ENCODE results near the gene MTHFD1. TPM values are rescaled to one million over a fixed set of nuclear protein-coding genes. Genes with fewer than 3 reads are reported as not detected.

The MTHFD1 gene
- total RNA-seq, 4 donors from 2014 or later, result 33.3 to 39.9 (median 35.8) TPM

DNA sequence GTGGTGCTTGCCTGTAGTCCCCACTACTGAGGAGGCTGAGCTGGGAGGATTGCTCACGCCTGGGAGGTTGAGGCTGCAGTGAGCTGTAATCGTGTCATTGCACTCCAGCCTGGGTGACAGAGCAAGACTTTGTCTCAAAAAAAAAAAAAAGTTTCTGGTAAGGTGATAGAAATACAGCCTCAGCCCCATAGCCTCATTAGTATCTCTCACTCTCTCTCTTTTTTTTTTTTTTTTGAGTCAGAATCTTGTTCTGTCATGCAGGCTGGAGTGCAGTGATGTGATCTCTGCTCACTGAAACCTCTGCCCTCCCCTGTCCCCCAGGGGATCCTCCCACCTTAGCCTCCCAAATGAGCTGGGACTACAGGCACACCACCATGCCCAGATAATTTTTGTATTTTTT, 19.2 kb downstream of the MTHFD1 start:
- TF ChIP-seq EP300 (IDR thresholded peaks at IDR 0.05) (no peak), POLR2A (IDR thresholded peaks at IDR 0.05; ENCODE audit: low read depth) (no peak), POLR2AphosphoS5 (IDR thresholded peaks at IDR 0.05) (no peak)
- TF ChIP-seq, protein P1, sequence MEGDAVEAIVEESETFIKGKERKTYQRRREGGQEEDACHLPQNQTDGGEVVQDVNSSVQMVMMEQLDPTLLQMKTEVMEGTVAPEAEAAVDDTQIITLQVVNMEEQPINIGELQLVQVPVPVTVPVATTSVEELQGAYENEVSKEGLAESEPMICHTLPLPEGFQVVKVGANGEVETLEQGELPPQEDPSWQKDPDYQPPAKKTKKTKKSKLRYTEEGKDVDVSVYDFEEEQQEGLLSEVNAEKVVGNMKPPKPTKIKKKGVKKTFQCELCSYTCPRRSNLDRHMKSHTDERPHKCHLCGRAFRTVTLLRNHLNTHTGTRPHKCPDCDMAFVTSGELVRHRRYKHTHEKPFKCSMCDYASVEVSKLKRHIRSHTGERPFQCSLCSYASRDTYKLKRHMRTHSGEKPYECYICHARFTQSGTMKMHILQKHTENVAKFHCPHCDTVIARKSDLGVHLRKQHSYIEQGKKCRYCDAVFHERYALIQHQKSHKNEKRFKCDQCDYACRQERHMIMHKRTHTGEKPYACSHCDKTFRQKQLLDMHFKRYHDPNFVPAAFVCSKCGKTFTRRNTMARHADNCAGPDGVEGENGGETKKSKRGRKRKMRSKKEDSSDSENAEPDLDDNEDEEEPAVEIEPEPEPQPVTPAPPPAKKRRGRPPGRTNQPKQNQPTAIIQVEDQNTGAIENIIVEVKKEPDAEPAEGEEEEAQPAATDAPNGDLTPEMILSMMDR (IDR thresholded peaks at IDR 0.05), result no peak
- no peaks in the 10 kb centered on the region for H3K4me1 ChIP-seq
- peaks cover 0 to 39% (median 13%) of the 10 kb centered on the region in 4 donors for H3K36me3 ChIP-seq
- 96% methylated on average over 2 of the region's 2 CpGs for WGBS
- H3K9me3 ChIP-seq, result no peaks in the 10 kb centered on the region
- no peak for DNase-seq (ENCODE audit: extremely low spot score)
- no peak overlapping the region for H3K27ac ChIP-seq (replicated peaks in 1 of 4)
- intact Hi-C loops (cut with DNase I), result no loop called here
- H3K4me3 ChIP-seq, result no peak overlapping the region
- H3K27me3 ChIP-seq, result no peaks in the 10 kb centered on the region

DNA sequence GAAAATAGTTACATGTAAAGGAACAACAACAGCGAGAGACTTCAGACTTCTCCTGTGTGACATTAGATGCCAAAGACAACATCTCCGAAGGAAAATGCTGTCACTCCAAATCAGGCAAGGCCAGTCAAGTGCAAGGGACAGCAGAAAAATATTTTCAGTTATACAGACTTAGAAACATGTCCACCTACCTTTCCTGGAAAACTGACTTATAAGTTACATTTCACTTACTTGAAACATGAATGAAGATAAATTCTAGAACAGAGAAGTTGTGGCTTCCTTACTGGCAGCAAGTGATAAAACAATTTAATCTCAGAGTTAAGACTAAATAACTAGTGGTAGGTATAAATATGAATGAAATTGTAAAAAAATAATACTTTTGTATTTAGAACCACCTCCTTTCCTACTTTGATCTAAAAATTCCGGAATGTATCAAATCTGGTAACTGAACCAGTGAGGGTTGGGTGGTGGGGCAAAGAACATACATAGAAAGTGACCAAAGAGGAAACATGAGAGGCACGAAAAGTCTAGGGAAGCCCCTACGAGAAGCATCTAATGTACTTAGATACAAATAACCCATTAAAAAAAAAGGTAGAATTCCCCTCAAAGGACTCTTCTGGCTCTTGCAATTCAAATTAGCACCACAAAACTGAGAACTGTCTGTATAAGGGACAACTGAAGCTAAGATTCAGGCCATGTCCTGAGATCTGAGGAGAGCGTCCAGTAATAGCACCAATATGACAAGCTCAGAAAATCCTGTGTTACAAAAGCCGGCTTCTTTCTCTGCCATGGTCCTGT, 21.2 kb downstream of the MTHFD1 start:
- Histone ChIP-seq H3K4me1 (no peaks in the 10 kb centered on the region), H3K9me3 (no peaks in the 10 kb centered on the region), H3K4me3 (no peak overlapping the region), H3K27ac (replicated peaks in 1 of 4) (no peak overlapping the region), H3K27me3 (no peaks in the 10 kb centered on the region), H3K36me3 (peaks cover 14 to 39% (median 21%) of the 10 kb centered on the region in 4 donors)
- intact Hi-C loops (cut with DNase I), result no loop called here
- TF ChIP-seq, protein P1 (IDR thresholded peaks at IDR 0.05), result no peak
- TF ChIP-seq POLR2AphosphoS5 (IDR thresholded peaks at IDR 0.05) (no peak), EP300 (IDR thresholded peaks at IDR 0.05) (no peak), POLR2A (IDR thresholded peaks at IDR 0.05; ENCODE audit: low read depth) (no peak)
- 92% methylated on average over 7 of the region's 7 CpGs for WGBS
- no peak for DNase-seq (ENCODE audit: extremely low spot score)

DNA sequence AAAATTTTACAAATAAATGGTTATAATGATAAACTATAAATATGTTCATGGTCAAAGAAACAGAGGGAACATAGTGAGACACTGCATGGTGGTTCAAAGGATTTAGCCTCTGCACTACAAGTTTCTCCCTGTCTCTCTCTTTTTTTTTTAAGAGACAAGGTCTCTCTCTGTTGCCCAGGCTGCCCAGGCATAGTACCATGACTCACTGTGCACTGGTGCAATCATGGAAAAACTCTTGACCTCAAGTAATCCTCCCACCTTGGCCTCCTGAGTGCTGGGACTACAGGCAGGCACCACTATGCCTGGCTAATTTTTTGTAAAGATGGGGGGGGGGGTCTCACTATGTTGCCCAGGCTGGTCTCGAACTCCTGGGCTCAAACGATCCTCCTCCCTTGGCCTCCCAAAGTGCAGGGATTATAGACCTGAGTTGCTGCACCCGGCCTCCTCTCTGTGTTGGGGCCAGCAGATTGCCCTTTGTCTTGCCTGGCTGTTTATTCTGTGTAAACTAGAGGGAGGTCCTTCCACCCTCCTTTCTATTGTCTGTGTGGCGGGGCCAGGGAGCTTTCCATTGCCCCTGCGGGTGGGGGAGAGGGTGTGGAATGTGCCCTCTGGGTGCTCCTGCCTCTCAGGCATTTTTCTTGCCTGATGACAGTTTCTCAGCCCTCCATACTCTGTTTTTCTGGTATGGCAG, 22.1 kb downstream of the MTHFD1 start:
- Histone ChIP-seq H3K9me3 (no peaks in the 10 kb centered on the region), H3K36me3 (peaks cover 15 to 41% (median 24%) of the 10 kb centered on the region in 4 donors), H3K4me3 (no peak overlapping the region), H3K27ac (replicated peaks in 1 of 4) (no peak overlapping the region), H3K4me1 (no peaks in the 10 kb centered on the region), H3K27me3 (no peaks in the 10 kb centered on the region)
- intact Hi-C loops (cut with DNase I), result no loop called here
- TF ChIP-seq POLR2A (IDR thresholded peaks at IDR 0.05; ENCODE audit: low read depth) (no peak), EP300 (IDR thresholded peaks at IDR 0.05) (no peak), POLR2AphosphoS5 (IDR thresholded peaks at IDR 0.05) (no peak)
- TF ChIP-seq, protein P1 (IDR thresholded peaks at IDR 0.05), result no peak
- WGBS, result 86% methylated on average over 5 of the region's 5 CpGs
- DNase-seq (ENCODE audit: extremely low spot score), result no peak

DNA sequence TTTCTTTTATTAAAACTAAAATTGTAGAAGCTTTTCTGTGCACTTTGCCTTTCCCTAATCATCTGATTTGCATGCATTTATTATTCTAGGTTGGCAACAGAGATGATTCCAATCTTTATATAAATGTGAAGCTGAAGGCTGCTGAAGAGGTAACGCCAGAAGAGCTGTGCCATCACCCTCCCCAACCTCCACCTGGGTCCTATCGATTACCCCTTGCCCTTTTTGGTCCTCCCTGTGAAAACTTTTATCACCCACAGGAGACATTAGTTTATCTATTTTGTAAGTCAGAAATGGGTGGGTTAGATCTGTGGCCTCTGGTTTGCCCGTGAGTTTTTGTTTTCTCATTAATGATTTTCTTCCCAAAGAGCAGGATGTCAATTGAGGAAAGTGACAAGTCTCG, 22.8 kb downstream of the MTHFD1 start:
- H3K4me3 ChIP-seq, result no peak overlapping the region
- 93% methylated on average over 4 of the region's 4 CpGs for WGBS
- no peaks in the 10 kb centered on the region for H3K27me3 ChIP-seq
- no peak for DNase-seq (ENCODE audit: extremely low spot score)
- intact Hi-C loops (cut with DNase I), result no loop called here
- H3K4me1 ChIP-seq, result no peaks in the 10 kb centered on the region
- H3K36me3 ChIP-seq, result peaks cover 22 to 49% (median 31%) of the 10 kb centered on the region in 4 donors
- TF ChIP-seq, protein P1 (IDR thresholded peaks at IDR 0.05), result no peak
- TF ChIP-seq POLR2AphosphoS5 (IDR thresholded peaks at IDR 0.05), result no peak
- no peak for TF ChIP-seq POLR2A (IDR thresholded peaks at IDR 0.05; ENCODE audit: low read depth)
- no peak for TF ChIP-seq EP300 (IDR thresholded peaks at IDR 0.05)
- no peak overlapping the region for H3K27ac ChIP-seq (replicated peaks in 1 of 4)
- no peaks in the 10 kb centered on the region for H3K9me3 ChIP-seq
